Measurements from ENCODE around the gene CTIF. TPM values are rescaled to one million over a fixed set of nuclear protein-coding genes. Genes with fewer than 3 reads are reported as not detected.

Gene CTIF
- polyA plus RNA-seq, 3 donors, result 0.38 to 8.7 (median 1.2) TPM

GRCh38 chr18:48705531-48705930 is 166.7 kb downstream of the CTIF start:
- no peak overlapping the region for H3K4me3 ChIP-seq (replicated peaks in 1 of 3; ENCODE audit: low read depth in 2 of 3, low read length in 3 of 3)
- intact Hi-C loops (cut with micrococcal nuclease), result loop anchor here in 1 of 2 donors (10.0 kb wide), 1 partner anchor 59 kb away; no protein-coding TSS in a partner anchor
- Mint-ChIP-seq H3K4me3 (no peak overlapping the region), H3K36me3 (peaks cover 0 to 8% of the 10 kb centered on the region in 2 donors), H3K9me3 (no peaks in the 10 kb centered on the region), H3K27me3 (ENCODE audit: low read depth in 3 of 3) (peaks cover 0 to 4% (median 2%) of the 10 kb centered on the region in 3 donors), H3K4me1 (peaks cover 14% of the 10 kb centered on the region), H3K27ac (no peak overlapping the region)
- H3K9ac ChIP-seq (ENCODE audit: insufficient read depth, low read length, poor library complexity, severe bottlenecking), result no peak overlapping the region
- no peaks in the 10 kb centered on the region for H3K36me3 ChIP-seq (replicated peaks in 1 of 2; ENCODE audit: control insufficient read depth in 1 of 2, insufficient read depth in 2 of 2, low read length in 2 of 2)
- H3K27me3 ChIP-seq (ENCODE audit: control insufficient read depth in 2 of 2, insufficient read depth in 2 of 2, low read length in 2 of 2), result no peaks in the 10 kb centered on the region
- H3K9me3 ChIP-seq (replicated peaks in 1 of 2; ENCODE audit: control insufficient read depth in 1 of 2, insufficient read depth in 1 of 2, low read length in 2 of 2), result no peaks in the 10 kb centered on the region
- DNase-seq, result no peak
- no peaks in the 10 kb centered on the region for H3K79me2 ChIP-seq (ENCODE audit: insufficient read depth, low read length)
- peaks cover 10 to 11% of the 10 kb centered on the region in 2 donors for H3K4me1 ChIP-seq (ENCODE audit: control insufficient read depth in 1 of 2, insufficient read depth in 2 of 2, low read length in 2 of 2)
- no peak overlapping the region for H2AFZ ChIP-seq (ENCODE audit: insufficient read depth, low read depth, low read length, poor library complexity, severe bottlenecking)
- H3K27ac ChIP-seq (ENCODE audit: low read depth in 1 of 2, low read length in 2 of 2), result no peak overlapping the region
- H3K4me2 ChIP-seq (replicated peaks; ENCODE audit: extremely low read depth, low read length, poor library complexity, severe bottlenecking), result no peak overlapping the region
- TF ChIP-seq CTCF (IDR thresholded peaks at IDR 0.05), result no peak
- WGBS (ENCODE audit: insufficient coverage), result 99% methylated on average over 11 of the region's 11 CpGs
- H4K20me1 ChIP-seq (ENCODE audit: insufficient read depth, low read length), result no peaks in the 10 kb centered on the region

GRCh38 chr18:48706731-48707130 is 167.9 kb downstream of the CTIF start:
- H3K27me3 ChIP-seq (ENCODE audit: control insufficient read depth in 2 of 2, insufficient read depth in 2 of 2, low read length in 2 of 2), result no peaks in the 10 kb centered on the region
- Mint-ChIP-seq H3K4me1 (peaks cover 14% of the 10 kb centered on the region), H3K36me3 (peaks cover under 1 to 8% of the 10 kb centered on the region in 2 donors), H3K27ac (peak overlapping the region in 4 of 7 donors; percentile 6 to 67 (median 35)), H3K27me3 (ENCODE audit: low read depth in 3 of 3) (peaks cover 0 to 5% (median 4%) of the 10 kb centered on the region in 3 donors), H3K4me3 (no peak overlapping the region), H3K9me3 (no peaks in the 10 kb centered on the region)
- H3K4me3 ChIP-seq (replicated peaks in 1 of 3; ENCODE audit: low read depth in 2 of 3, low read length in 3 of 3), result no peak overlapping the region
- peaks cover 10 to 11% of the 10 kb centered on the region in 2 donors for H3K4me1 ChIP-seq (ENCODE audit: control insufficient read depth in 1 of 2, insufficient read depth in 2 of 2, low read length in 2 of 2)
- no peak overlapping the region for H3K4me2 ChIP-seq (replicated peaks; ENCODE audit: extremely low read depth, low read length, poor library complexity, severe bottlenecking)
- H3K36me3 ChIP-seq (replicated peaks in 1 of 2; ENCODE audit: control insufficient read depth in 1 of 2, insufficient read depth in 2 of 2, low read length in 2 of 2), result no peaks in the 10 kb centered on the region
- TF ChIP-seq CTCF (IDR thresholded peaks at IDR 0.05), result no peak
- H2AFZ ChIP-seq (ENCODE audit: insufficient read depth, low read depth, low read length, poor library complexity, severe bottlenecking), result no peak overlapping the region
- H3K9ac ChIP-seq (ENCODE audit: insufficient read depth, low read length, poor library complexity, severe bottlenecking), result no peak overlapping the region
- no peaks in the 10 kb centered on the region for H3K79me2 ChIP-seq (ENCODE audit: insufficient read depth, low read length)
- intact Hi-C loops (cut with micrococcal nuclease), result loop anchor here in 1 of 2 donors (10.0 kb wide), 1 partner anchor 58 kb away; no protein-coding TSS in a partner anchor
- no peak overlapping the region for H3K27ac ChIP-seq (ENCODE audit: low read depth in 1 of 2, low read length in 2 of 2)
- no peaks in the 10 kb centered on the region for H4K20me1 ChIP-seq (ENCODE audit: insufficient read depth, low read length)
- no peak for DNase-seq
- H3K9me3 ChIP-seq (replicated peaks in 1 of 2; ENCODE audit: control insufficient read depth in 1 of 2, insufficient read depth in 1 of 2, low read length in 2 of 2), result no peaks in the 10 kb centered on the region
- WGBS (ENCODE audit: insufficient coverage), result 87% methylated on average over 5 of the region's 5 CpGs
